GM18870 (cell line): ENCODE measurements around the gene PDHB.

Experiments
- ATAC-seq: cut with Tn5 transposase; IDR thresholded peaks from one replicate; pipeline ENCODE4 v1.9.1; 2021; ENCODE audit warnings: moderate library complexity; ENCODE audit not compliant: unreplicated experiment

The PDHB gene

GRCh38 chr3:58433400-58434167, at the start of gene PDHB:
Gene PDHB (minus strand): TSS chr3:58433832. CDS start chr3:58433809, 23 bp downstream.
- ATAC-seq: peak; percentile 85

GRCh38 chr3:58482917-58483636, 49.4 kb upstream of the PDHB start:
- no peak for ATAC-seq

- no peak for ATAC-seq
Measured at GRCh38 chr3:58480309-58480708, 46.7 kb upstream of the PDHB start.

GRCh38 chr3:58478781-58479180, 45.1 kb upstream of the PDHB start:
- ATAC-seq: no peak

- no peak for ATAC-seq
Measured at GRCh38 chr3:58474967-58475578, 41.4 kb upstream of the PDHB start.

- no peak for ATAC-seq
Measured at GRCh38 chr3:58474348-58474911, 40.8 kb upstream of the PDHB start.

- ATAC-seq: no peak
Measured at GRCh38 chr3:58473275-58473674, 39.6 kb upstream of the PDHB start.

- ATAC-seq: no peak
Measured at GRCh38 chr3:58471025-58471887, 37.6 kb upstream of the PDHB start.

- ATAC-seq: no peak
Measured at GRCh38 chr3:58470363-58471024, 36.9 kb upstream of the PDHB start.

GRCh38 chr3:58469096-58469495, 35.5 kb upstream of the PDHB start:
- ATAC-seq: no peak

GRCh38 chr3:58466899-58467563, 33.4 kb upstream of the PDHB start:
- no peak for ATAC-seq

GRCh38 chr3:58464866-58465265, 31.2 kb upstream of the PDHB start:
- ATAC-seq: no peak

- ATAC-seq: no peak
Measured at GRCh38 chr3:58463942-58464271, 30.3 kb upstream of the PDHB start.

- no peak for ATAC-seq
Measured at GRCh38 chr3:58463181-58463941, 29.7 kb upstream of the PDHB start.

GRCh38 chr3:58462829-58463180, 29.2 kb upstream of the PDHB start:
- no peak for ATAC-seq

GRCh38 chr3:58459160-58459559, 25.5 kb upstream of the PDHB start:
- no peak for ATAC-seq

GRCh38 chr3:58452176-58452575, 18.5 kb upstream of the PDHB start:
- no peak for ATAC-seq

- no peak for ATAC-seq
Measured at GRCh38 chr3:58441514-58442450, 8.2 kb upstream of the PDHB start.
